ENCODE measurements around the gene CSRNP3.

The CSRNP3 gene
- long read RNA-seq, donor 1: 0 reads
- long read RNA-seq, donor 2, partial matches to known transcripts: 0 of 1 reads
- long read RNA-seq, donor 2, other reads (novel, unspliced or antisense): 0 of 1 reads
- long read RNA-seq, donor 3: 0 reads
- long read RNA-seq, donor 4, partial matches to known transcripts: 0 of 2 reads
- long read RNA-seq, donor 4, other reads (novel, unspliced or antisense): 0 of 2 reads
- long read RNA-seq, donor 5, partial matches to known transcripts: 0 of 3 reads
- long read RNA-seq, donor 5, other reads (novel, unspliced or antisense): 0 of 3 reads
- long read RNA-seq, donor 6: 0 reads
- long read RNA-seq, donor 7: 0 reads
- long read RNA-seq, donor 8, partial matches to known transcripts: 0 of 2 reads
- long read RNA-seq, donor 8, other reads (novel, unspliced or antisense): 0 of 2 reads

- peak; percentile 63 for DNase-seq
Observed at GRCh38 chr2:165469417-165469816, at the start of gene CSRNP3. CSRNP3 (plus strand) TSS chr2:165469698; CDS start chr2:165595066, 125,368 bp downstream.

GRCh38 chr2:165420231-165420630 lies 49.3 kb upstream of the CSRNP3 start:
- no peak for DNase-seq

- no peak for DNase-seq
Observed at GRCh38 chr2:165423081-165423480, 46.4 kb upstream of the CSRNP3 start.

GRCh38 chr2:165425556-165425955 lies 43.9 kb upstream of the CSRNP3 start:
- DNase-seq: no peak

- no peak for DNase-seq
Observed at GRCh38 chr2:165427686-165428085, 41.8 kb upstream of the CSRNP3 start.

- no peak for DNase-seq
Observed at GRCh38 chr2:165428926-165429325, 40.6 kb upstream of the CSRNP3 start.

- DNase-seq: no peak
Observed at GRCh38 chr2:165431014-165431413, 38.5 kb upstream of the CSRNP3 start.

- DNase-seq: no peak
Observed at GRCh38 chr2:165432234-165432966, 37.1 kb upstream of the CSRNP3 start.

GRCh38 chr2:165434865-165435496 lies 34.5 kb upstream of the CSRNP3 start:
- DNase-seq: peak; percentile 16

- DNase-seq: no peak
Observed at GRCh38 chr2:165435611-165436010, 33.9 kb upstream of the CSRNP3 start.

- DNase-seq: no peak
Observed at GRCh38 chr2:165436559-165436958, 32.9 kb upstream of the CSRNP3 start.

- no peak for DNase-seq
Observed at GRCh38 chr2:165440367-165440766, 29.1 kb upstream of the CSRNP3 start.

GRCh38 chr2:165443511-165443910 lies 26.0 kb upstream of the CSRNP3 start:
- DNase-seq: no peak

- no peak for DNase-seq
Observed at GRCh38 chr2:165448406-165448805, 21.1 kb upstream of the CSRNP3 start.

- no peak for DNase-seq
Observed at GRCh38 chr2:165450156-165450555, 19.3 kb upstream of the CSRNP3 start.

GRCh38 chr2:165452327-165452726 lies 17.2 kb upstream of the CSRNP3 start:
- DNase-seq: no peak

- DNase-seq: no peak
Observed at GRCh38 chr2:165453561-165454094, 15.9 kb upstream of the CSRNP3 start.

GRCh38 chr2:165454905-165455304 lies 14.6 kb upstream of the CSRNP3 start:
- no peak for DNase-seq

GRCh38 chr2:165456027-165456426 lies 13.5 kb upstream of the CSRNP3 start:
- no peak for DNase-seq

GRCh38 chr2:165462443-165462842 lies 7.1 kb upstream of the CSRNP3 start:
- no peak for DNase-seq

- no peak for DNase-seq
Observed at GRCh38 chr2:165466386-165466785, 3.1 kb upstream of the CSRNP3 start.

- no peak for DNase-seq
Observed at GRCh38 chr2:165467921-165468320, 1.6 kb upstream of the CSRNP3 start.

GRCh38 chr2:165470361-165470760 lies 863 bp downstream of the CSRNP3 start:
- DNase-seq: no peak

All from right kidney (tissue), 9 donors.